ENCODE results near the gene ZFAND5. TPM values are rescaled to one million over a fixed set of nuclear protein-coding genes. Genes with fewer than 3 reads are reported as not detected.
A peak's percentile ranks its signal among the peaks of the same experiment; 100 is the strongest.

The ZFAND5 gene
- total RNA-seq, 1 experiment from 2014 or later, result 84.1 TPM

DNA sequence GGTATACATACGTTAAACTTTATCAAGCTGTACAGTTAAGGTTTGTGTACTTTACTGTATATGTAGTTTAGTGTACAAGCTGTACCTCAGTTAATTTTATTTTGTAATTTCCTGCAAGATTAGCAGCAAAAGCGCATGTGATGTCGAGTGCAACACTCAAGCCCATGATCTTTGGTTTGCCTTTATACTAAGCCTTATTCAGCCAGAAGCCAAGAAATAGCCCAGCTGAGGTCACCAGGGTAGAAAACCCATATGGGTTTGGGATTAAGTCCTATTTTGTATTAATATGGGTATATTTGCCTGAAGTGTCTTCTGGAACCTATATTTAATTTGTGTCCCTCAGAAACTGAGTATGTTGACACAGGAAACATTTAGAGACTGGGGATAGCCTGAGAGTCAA lies 59.3 kb downstream of the ZFAND5 start:
- Histone ChIP-seq H3F3A (ENCODE audit: low read length, unreplicated experiment) (no peaks in the 10 kb centered on the region), H3K4me2 (ENCODE audit: low read length) (peak overlapping the region; percentile 17), H3K9me2 (replicated peaks; ENCODE audit: low read length) (no peaks in the 10 kb centered on the region), H3K36me3 (ENCODE audit: low read depth, low read length) (no peaks in the 10 kb centered on the region), H3K79me2 (ENCODE audit: low read length) (no peaks in the 10 kb centered on the region), H3K4me1 (ENCODE audit: insufficient read depth, low read length) (no peaks in the 10 kb centered on the region), H3K9me3 (ENCODE audit: low read length) (no peaks in the 10 kb centered on the region), H4K20me1 (ENCODE audit: low read length) (no peaks in the 10 kb centered on the region), H3K4me3 (ENCODE audit: low read length) (peak overlapping the region; percentile 28; the same call in 1 of the 2 replicates), H3K27me3 (ENCODE audit: low read length) (no peaks in the 10 kb centered on the region), H2AFZ (ENCODE audit: low read length) (0 out of 2 replicates have a peak overlapping the region, but pooled peaks have one; percentile 34), H3K27ac (ENCODE audit: low read length) (no peak overlapping the region), H3K9ac (ENCODE audit: low read length) (no peak overlapping the region)
- ATAC-seq (no peak), DNase-seq (no peak)
- intact Hi-C loops (cut with micrococcal nuclease), result no loop called here
- TF ChIP-seq EZH2 (IDR thresholded peaks at IDR 0.05; ENCODE audit: low read length, unreplicated experiment) (no peak), EZH2phosphoT487 (IDR thresholded peaks at IDR 0.05; ENCODE audit: borderline replicate concordance, low read length) (no peak)
- TF ChIP-seq, protein P1, sequence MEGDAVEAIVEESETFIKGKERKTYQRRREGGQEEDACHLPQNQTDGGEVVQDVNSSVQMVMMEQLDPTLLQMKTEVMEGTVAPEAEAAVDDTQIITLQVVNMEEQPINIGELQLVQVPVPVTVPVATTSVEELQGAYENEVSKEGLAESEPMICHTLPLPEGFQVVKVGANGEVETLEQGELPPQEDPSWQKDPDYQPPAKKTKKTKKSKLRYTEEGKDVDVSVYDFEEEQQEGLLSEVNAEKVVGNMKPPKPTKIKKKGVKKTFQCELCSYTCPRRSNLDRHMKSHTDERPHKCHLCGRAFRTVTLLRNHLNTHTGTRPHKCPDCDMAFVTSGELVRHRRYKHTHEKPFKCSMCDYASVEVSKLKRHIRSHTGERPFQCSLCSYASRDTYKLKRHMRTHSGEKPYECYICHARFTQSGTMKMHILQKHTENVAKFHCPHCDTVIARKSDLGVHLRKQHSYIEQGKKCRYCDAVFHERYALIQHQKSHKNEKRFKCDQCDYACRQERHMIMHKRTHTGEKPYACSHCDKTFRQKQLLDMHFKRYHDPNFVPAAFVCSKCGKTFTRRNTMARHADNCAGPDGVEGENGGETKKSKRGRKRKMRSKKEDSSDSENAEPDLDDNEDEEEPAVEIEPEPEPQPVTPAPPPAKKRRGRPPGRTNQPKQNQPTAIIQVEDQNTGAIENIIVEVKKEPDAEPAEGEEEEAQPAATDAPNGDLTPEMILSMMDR (conservative IDR thresholded peaks at IDR 0.05; ENCODE audit: low read depth, low read length), result no peak
- CTCF ChIA-PET, result interaction anchor here (0.9 kb wide), 1 partner anchor 25 kb away, joined by 3 read pairs; no protein-coding TSS in a partner anchor
- TSS peak; percentile 94 for BruUV-seq (replicated peaks)
- POLR2A ChIA-PET (ENCODE audit: unreplicated experiment), result no interaction called here

DNA sequence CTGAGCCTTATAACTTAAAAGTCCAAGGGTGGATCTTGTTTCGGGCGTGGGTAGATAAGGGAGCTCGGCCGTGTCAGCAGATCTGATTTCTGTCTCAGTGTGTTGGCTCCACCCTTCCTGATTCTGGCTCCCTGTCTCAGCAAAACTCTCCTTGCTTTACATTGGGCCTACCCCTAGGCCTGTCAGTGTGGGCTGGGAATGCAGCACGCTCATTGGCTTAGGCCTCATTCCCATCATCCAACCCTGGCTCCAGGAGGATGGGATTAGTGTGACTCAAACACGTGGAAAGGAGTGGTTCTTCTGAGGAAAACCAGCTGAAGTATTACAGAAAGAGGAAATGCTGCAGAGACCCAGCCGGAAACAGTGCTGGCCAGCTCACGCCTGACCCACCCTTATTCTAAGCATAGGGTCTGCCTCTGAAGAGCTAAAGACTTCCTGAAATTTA lies 59.9 kb downstream of the ZFAND5 start:
- intact Hi-C loops (cut with micrococcal nuclease), result no loop called here
- Histone ChIP-seq H3K9ac (ENCODE audit: low read length) (no peak overlapping the region), H3K27ac (ENCODE audit: low read length) (no peak overlapping the region), H3F3A (ENCODE audit: low read length, unreplicated experiment) (no peaks in the 10 kb centered on the region), H3K4me2 (ENCODE audit: low read length) (peak overlapping the region; percentile 46), H3K27me3 (ENCODE audit: low read length) (no peaks in the 10 kb centered on the region), H3K9me3 (ENCODE audit: low read length) (no peaks in the 10 kb centered on the region), H3K36me3 (ENCODE audit: low read depth, low read length) (no peaks in the 10 kb centered on the region), H3K4me1 (ENCODE audit: insufficient read depth, low read length) (no peaks in the 10 kb centered on the region), H3K4me3 (ENCODE audit: low read length) (peak overlapping the region; percentile 28; the same call in 1 of the 2 replicates), H3K9me2 (replicated peaks; ENCODE audit: low read length) (no peaks in the 10 kb centered on the region), H4K20me1 (ENCODE audit: low read length) (no peaks in the 10 kb centered on the region), H3K79me2 (ENCODE audit: low read length) (no peaks in the 10 kb centered on the region), H2AFZ (ENCODE audit: low read length) (peak overlapping the region; percentile 52; the same call in 1 of the 2 replicates)
- ATAC-seq (peak; percentile 100), DNase-seq (peak; percentile 60)
- POLR2A ChIA-PET (ENCODE audit: unreplicated experiment), result no interaction called here
- no TSS peak for BruUV-seq (replicated peaks)
- CTCF ChIA-PET, result interaction anchor here (0.9 kb wide), 1 partner anchor 24 kb away, joined by 3 read pairs; no protein-coding TSS in a partner anchor
- no peak for TF ChIP-seq EZH2 (IDR thresholded peaks at IDR 0.05; ENCODE audit: low read length, unreplicated experiment)
- TF ChIP-seq, protein P1 (conservative IDR thresholded peaks at IDR 0.05; ENCODE audit: low read depth, low read length), result no peak
- TF ChIP-seq EZH2phosphoT487 (IDR thresholded peaks at IDR 0.05; ENCODE audit: borderline replicate concordance, low read length), result no peak

DNA sequence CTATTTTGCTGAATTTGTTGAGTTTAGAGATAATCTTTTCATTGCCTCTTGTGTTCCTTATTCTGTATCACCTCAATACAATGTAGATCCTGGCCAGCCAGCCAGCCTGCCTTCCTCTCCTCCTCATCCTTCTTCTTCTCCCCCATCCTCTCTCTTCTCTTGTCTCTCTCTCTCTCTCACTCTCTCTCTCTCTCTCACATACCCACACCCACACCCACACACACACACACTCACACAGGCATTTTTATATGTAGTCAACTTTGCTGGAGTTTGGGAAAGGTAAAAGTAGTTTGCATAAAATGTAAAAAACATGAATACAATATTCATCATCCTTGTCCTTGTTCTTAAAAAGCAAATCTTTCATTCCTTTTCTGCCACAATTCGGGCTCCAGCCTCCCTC lies 60.5 kb downstream of the ZFAND5 start:
- H3K4me1 ChIP-seq (ENCODE audit: insufficient read depth, low read length), result no peaks in the 10 kb centered on the region
- H3K9me3 ChIP-seq (ENCODE audit: low read length), result no peaks in the 10 kb centered on the region
- no peaks in the 10 kb centered on the region for H4K20me1 ChIP-seq (ENCODE audit: low read length)
- POLR2A ChIA-PET (ENCODE audit: unreplicated experiment), result no interaction called here
- no peaks in the 10 kb centered on the region for H3K36me3 ChIP-seq (ENCODE audit: low read depth, low read length)
- no peak overlapping the region for H3K27ac ChIP-seq (ENCODE audit: low read length)
- no peaks in the 10 kb centered on the region for H3F3A ChIP-seq (ENCODE audit: low read length, unreplicated experiment)
- peak overlapping the region; percentile 52; the same call in 1 of the 2 replicates for H2AFZ ChIP-seq (ENCODE audit: low read length)
- TF ChIP-seq EZH2 (IDR thresholded peaks at IDR 0.05; ENCODE audit: low read length, unreplicated experiment), result no peak
- no peak for TF ChIP-seq EZH2phosphoT487 (IDR thresholded peaks at IDR 0.05; ENCODE audit: borderline replicate concordance, low read length)
- TF ChIP-seq, protein P1 (conservative IDR thresholded peaks at IDR 0.05; ENCODE audit: low read depth, low read length), result no peak
- H3K4me3 ChIP-seq (ENCODE audit: low read length), result no peak overlapping the region
- no peaks in the 10 kb centered on the region for H3K27me3 ChIP-seq (ENCODE audit: low read length)
- CTCF ChIA-PET, result no interaction called here
- H3K9ac ChIP-seq (ENCODE audit: low read length), result no peak overlapping the region
- intact Hi-C loops (cut with micrococcal nuclease), result no loop called here
- DNase-seq, result no peak
- no peaks in the 10 kb centered on the region for H3K79me2 ChIP-seq (ENCODE audit: low read length)
- BruUV-seq (replicated peaks), result no TSS peak
- no peaks in the 10 kb centered on the region for H3K9me2 ChIP-seq (replicated peaks; ENCODE audit: low read length)
- ATAC-seq, result no peak
- H3K4me2 ChIP-seq (ENCODE audit: low read length), result peak overlapping the region; percentile 46

Measured in PC-3 (cell line).